Epithelial cell of proximal tubule (primary cell): Measurements from ENCODE around the gene SLC25A23. TPM values are rescaled to one million over a fixed set of nuclear protein-coding genes. Genes with fewer than 3 reads are reported as not detected.

Experiments
- DNase-seq: peaks from one replicate; pipeline ENCODE4 v3.0.0-alpha.2; 2011; ENCODE audit warnings: low read depth
- H3K4me3 ChIP-seq: 2 replicates; pipeline ENCODE4 v1.5.1; 2011; ENCODE audit warnings: low read depth, mild to moderate bottlenecking, low read length
- total RNA-seq: library from RNA; depleted of rRNA; stranded (reverse); fragments of >200 nt; gene quantifications from 2 replicates; pipeline ENCODE4 v1.2.3, GENCODE V29; 2015
- TF ChIP-seq, protein P1 (sequence below): conservative IDR thresholded peaks from 2 replicates; pipeline ENCODE4 v1.5.1; 2012; ENCODE audit warnings: low read depth, mild to moderate bottlenecking, low read length

SLC25A23 gene
- total RNA-seq, 1 donor from 2014 or later = 34.1 TPM

GRCh38 chr19:6414793-6415590 is 44.6 kb downstream of the SLC25A23 start:
- TF ChIP-seq, protein P1, sequence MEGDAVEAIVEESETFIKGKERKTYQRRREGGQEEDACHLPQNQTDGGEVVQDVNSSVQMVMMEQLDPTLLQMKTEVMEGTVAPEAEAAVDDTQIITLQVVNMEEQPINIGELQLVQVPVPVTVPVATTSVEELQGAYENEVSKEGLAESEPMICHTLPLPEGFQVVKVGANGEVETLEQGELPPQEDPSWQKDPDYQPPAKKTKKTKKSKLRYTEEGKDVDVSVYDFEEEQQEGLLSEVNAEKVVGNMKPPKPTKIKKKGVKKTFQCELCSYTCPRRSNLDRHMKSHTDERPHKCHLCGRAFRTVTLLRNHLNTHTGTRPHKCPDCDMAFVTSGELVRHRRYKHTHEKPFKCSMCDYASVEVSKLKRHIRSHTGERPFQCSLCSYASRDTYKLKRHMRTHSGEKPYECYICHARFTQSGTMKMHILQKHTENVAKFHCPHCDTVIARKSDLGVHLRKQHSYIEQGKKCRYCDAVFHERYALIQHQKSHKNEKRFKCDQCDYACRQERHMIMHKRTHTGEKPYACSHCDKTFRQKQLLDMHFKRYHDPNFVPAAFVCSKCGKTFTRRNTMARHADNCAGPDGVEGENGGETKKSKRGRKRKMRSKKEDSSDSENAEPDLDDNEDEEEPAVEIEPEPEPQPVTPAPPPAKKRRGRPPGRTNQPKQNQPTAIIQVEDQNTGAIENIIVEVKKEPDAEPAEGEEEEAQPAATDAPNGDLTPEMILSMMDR = no peak
- H3K4me3 ChIP-seq = no peak overlapping the region
- no peak for DNase-seq

DNA sequence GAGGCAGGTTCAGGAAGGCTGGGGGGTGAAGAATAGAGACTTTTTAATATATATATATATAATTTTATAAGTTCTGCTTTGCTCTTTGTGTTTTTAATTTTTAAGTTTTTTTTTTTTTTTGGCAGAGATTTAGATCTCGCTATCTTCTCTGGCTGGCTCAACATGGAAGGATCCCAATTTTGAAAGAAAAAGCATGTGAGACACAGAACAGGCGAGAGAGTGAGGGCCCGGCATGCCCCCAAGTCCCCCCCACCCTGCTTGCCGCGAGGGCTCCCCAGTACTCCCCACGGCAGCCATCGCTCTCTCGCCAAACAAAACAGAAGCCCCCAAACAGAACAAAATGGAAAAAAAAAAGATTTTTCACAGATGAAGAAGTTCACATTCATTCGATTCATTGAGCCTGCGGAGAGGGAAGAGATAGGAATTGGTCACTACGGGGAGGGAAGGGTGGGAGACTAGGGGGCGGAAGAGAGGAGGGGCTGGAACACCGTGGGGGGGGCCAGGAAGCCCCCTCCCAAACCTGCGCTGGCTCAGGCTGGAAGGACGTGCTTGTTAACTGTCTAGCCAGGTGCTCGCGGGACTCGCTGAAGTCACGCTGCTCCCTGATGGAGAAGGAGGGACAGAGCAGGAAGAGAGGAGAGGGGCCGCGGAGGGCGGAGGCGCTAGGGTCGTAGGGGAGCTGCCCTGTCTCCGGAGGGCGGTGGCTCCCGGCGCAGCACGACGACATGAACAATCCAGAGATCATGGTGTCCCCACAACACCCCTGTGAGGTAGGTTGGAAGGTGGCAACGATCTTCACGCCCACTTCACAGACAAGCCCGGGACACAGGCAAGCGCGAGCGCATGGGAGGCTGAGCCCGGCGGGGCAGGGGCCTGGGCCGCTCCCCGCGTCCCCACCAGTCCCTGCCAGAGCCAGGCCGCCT is 45.6 kb downstream of the SLC25A23 start:
- H3K4me3 ChIP-seq = no peak overlapping the region
- TF ChIP-seq, protein P1 = no peak
- DNase-seq = no peak

DNA sequence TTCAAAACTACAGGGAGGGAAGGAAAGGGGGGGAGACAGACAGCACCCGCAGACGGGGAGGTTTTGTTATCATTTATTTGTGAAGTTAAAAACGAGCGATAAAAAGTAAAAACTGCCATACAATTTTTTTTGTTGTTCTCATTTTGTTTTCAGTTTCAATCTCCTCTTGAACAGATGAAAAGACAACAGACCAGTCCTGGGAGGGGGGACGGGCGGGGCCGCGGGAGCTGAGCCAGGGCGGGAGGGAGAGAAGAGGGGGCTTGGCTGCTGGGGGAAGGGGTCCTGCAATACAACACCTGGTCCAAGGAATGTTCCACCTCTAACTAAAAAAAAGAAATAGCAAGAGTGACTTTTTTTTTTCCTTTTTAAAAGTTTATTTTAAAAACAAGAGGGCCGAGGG is 46.3 kb downstream of the SLC25A23 start:
- DNase-seq = no peak
- H3K4me3 ChIP-seq = no peak overlapping the region
- TF ChIP-seq, protein P1 = no peak

GRCh38 chr19:6412447-6413091 is 47.0 kb downstream of the SLC25A23 start:
- TF ChIP-seq, protein P1 = peak; percentile 79
- no peak for DNase-seq
- H3K4me3 ChIP-seq = no peak overlapping the region

DNA sequence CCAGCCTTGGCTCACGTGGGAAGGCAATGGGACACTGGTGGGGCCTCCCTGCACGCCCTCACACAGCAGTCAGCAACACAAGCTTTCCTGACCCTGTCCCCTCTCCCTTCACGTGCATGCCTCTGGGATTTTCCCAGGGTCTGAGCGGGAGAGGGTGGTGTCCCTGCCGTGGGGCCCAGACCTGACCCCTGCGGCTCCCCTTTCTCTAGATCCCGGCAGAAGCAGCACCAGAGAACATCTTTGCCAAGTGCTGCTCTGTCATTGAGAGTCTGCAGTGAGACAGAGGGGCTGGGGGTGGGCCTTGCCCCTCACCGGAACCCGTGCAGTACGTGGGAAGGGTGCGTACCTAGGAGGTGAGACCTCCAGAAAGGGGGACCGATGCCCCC is 47.5 kb downstream of the SLC25A23 start:
- H3K4me3 ChIP-seq = no peak overlapping the region
- DNase-seq = no peak
- TF ChIP-seq, protein P1 = no peak

DNA sequence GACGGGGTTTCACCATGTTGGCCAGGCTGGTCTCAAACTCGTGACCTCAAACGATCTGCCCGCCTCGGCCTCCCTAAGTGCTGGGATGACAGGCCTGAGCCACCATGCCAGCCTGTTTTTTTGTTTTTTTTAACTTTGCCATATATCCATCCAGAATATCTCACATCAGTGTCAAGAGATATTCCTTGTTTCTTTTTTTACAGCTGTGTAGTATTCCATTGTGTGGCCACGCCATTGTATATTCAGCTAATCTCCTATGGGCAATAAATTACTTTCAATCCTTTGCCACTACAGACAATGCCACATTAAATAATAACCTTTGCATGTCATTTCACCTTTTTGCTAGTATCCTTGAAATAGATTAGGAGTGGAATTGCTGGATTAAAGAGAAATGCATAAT is 50.2 kb downstream of the SLC25A23 start:
- TF ChIP-seq, protein P1 = no peak
- DNase-seq = no peak
- no peak overlapping the region for H3K4me3 ChIP-seq
